Activated CD4-positive, alpha-beta memory T cell treated with anti-CD3 and anti-CD28 coated beads, Interleukin-2, amount 10 ng/mL, durations not matched to agents 7 days and 5 days (primary cell): ENCODE measurements around the gene CTH. TPM values are rescaled to one million over a fixed set of nuclear protein-coding genes. Genes with fewer than 3 reads are reported as not detected.

Source experiments
- CTCF ChIA-PET: fragments of 350-600 bp; sonication (Branson Sonifier 250); formaldehyde crosslinking; loops from one replicate; lab custom pipeline; 2021; ENCODE audit warnings: antibody characterized with exemption, inconsistent platforms; lab: Charles Lee
- POLR2A ChIA-PET: fragments of 350-600 bp; sonication (Branson Sonifier 250); formaldehyde crosslinking; loops from one replicate; lab custom pipeline; 2021; ENCODE audit warnings: antibody characterized with exemption; lab: Charles Lee
- DNase-seq: peaks from one replicate; pipeline ENCODE4 v3.0.0-alpha.2; 2020
- H3K27ac Mint-ChIP-seq: one replicate; pipeline ENCODE4 v1.8.0; 2021; ENCODE audit warnings: mild to moderate bottlenecking, mixed read lengths
- H3K27me3 Mint-ChIP-seq: one replicate; pipeline ENCODE4 v1.8.0; 2021; ENCODE audit warnings: mixed read lengths
- H3K36me3 Mint-ChIP-seq: one replicate; pipeline ENCODE4 v1.8.0; 2021; ENCODE audit warnings: low read depth, mixed read lengths
- H3K4me1 Mint-ChIP-seq: one replicate; pipeline ENCODE4 v1.8.0; 2021; ENCODE audit warnings: mixed read lengths
- H3K4me3 Mint-ChIP-seq: one replicate; pipeline ENCODE4 v1.8.0; 2021; ENCODE audit warnings: mild to moderate bottlenecking, mixed read lengths
- H3K9me3 Mint-ChIP-seq: one replicate; pipeline ENCODE4 v1.8.0; 2021; ENCODE audit warnings: mixed read lengths
- total RNA-seq, 2 experiments: library from RNA; stranded (reverse); gene quantifications; one replicate each; pipeline ENCODE4 v1.2.3, GENCODE V29; 2021

CTH gene
- total RNA-seq, 2 experiments from 2014 or later: 14.6 to 16.6 TPM

- H3K4me3 Mint-ChIP-seq: no peak overlapping the region
- CTCF ChIA-PET: no interaction called here
- H3K9me3 Mint-ChIP-seq: no peaks in the 10 kb centered on the region
- DNase-seq: no peak
- no peaks in the 10 kb centered on the region for H3K36me3 Mint-ChIP-seq
- POLR2A ChIA-PET: no interaction called here
- H3K27me3 Mint-ChIP-seq: peaks cover 27% of the 10 kb centered on the region
- no peak overlapping the region for H3K27ac Mint-ChIP-seq
- no peaks in the 10 kb centered on the region for H3K4me1 Mint-ChIP-seq
These were observed 25.6 kb upstream of the CTH start for GRCh38 chr1:70385477-70385876.

GRCh38 chr1:70386121-70386520, 24.9 kb upstream of the CTH start:
- Mint-ChIP-seq H3K9me3 (no peaks in the 10 kb centered on the region), H3K4me1 (no peaks in the 10 kb centered on the region), H3K4me3 (no peak overlapping the region), H3K27me3 (peaks cover 27% of the 10 kb centered on the region), H3K27ac (no peak overlapping the region), H3K36me3 (no peaks in the 10 kb centered on the region)
- ChIA-PET CTCF (no interaction called here), POLR2A (no interaction called here)
- no peak for DNase-seq

GRCh38 chr1:70387507-70387906, 23.6 kb upstream of the CTH start:
- DNase-seq: no peak
- Mint-ChIP-seq H3K4me1 (no peaks in the 10 kb centered on the region), H3K27ac (no peak overlapping the region), H3K27me3 (peaks cover 22% of the 10 kb centered on the region), H3K4me3 (no peak overlapping the region), H3K36me3 (no peaks in the 10 kb centered on the region), H3K9me3 (no peaks in the 10 kb centered on the region)
- POLR2A ChIA-PET: interaction anchor here (1.0 to 1.7 kb wide), 2 partner anchors 24 to 33 kb away, joined by 3 to 6 read pairs; partner anchors contain the start of genes ANKRD13C and CTH
- CTCF ChIA-PET: no interaction called here

GRCh38 chr1:70392626-70393025, 18.4 kb upstream of the CTH start:
- Mint-ChIP-seq H3K27ac (no peak overlapping the region), H3K36me3 (no peaks in the 10 kb centered on the region), H3K4me3 (no peak overlapping the region), H3K4me1 (no peaks in the 10 kb centered on the region), H3K27me3 (peaks cover 18% of the 10 kb centered on the region), H3K9me3 (no peaks in the 10 kb centered on the region)
- DNase-seq: no peak
- ChIA-PET POLR2A (no interaction called here), CTCF (no interaction called here)

- ChIA-PET CTCF (no interaction called here), POLR2A (interaction anchor here (1.0 to 2.1 kb wide), 2 partner anchors 14 to 42 kb away, joined by 4 to 6 read pairs; partner anchors contain the start of genes ANKRD13C and CTH)
- Mint-ChIP-seq H3K4me3 (no peak overlapping the region), H3K27ac (no peak overlapping the region), H3K9me3 (no peaks in the 10 kb centered on the region), H3K36me3 (no peaks in the 10 kb centered on the region), H3K4me1 (no peaks in the 10 kb centered on the region), H3K27me3 (peaks cover 12% of the 10 kb centered on the region)
- DNase-seq: no peak
These were observed 14.5 kb upstream of the CTH start for GRCh38 chr1:70396607-70397006.

- POLR2A ChIA-PET: interaction anchor here (1.0 to 2.1 kb wide), 2 partner anchors 14 to 43 kb away, joined by 4 to 6 read pairs; partner anchors contain the start of genes ANKRD13C and CTH
- Mint-ChIP-seq H3K9me3 (no peaks in the 10 kb centered on the region), H3K4me3 (no peak overlapping the region), H3K4me1 (no peaks in the 10 kb centered on the region), H3K36me3 (no peaks in the 10 kb centered on the region), H3K27me3 (peaks cover 12% of the 10 kb centered on the region), H3K27ac (no peak overlapping the region)
- no peak for DNase-seq
- CTCF ChIA-PET: no interaction called here
These were observed 14.1 kb upstream of the CTH start for GRCh38 chr1:70397013-70397412.

GRCh38 chr1:70400335-70400734, 10.7 kb upstream of the CTH start:
- no peak overlapping the region for H3K4me3 Mint-ChIP-seq
- H3K9me3 Mint-ChIP-seq: no peaks in the 10 kb centered on the region
- H3K4me1 Mint-ChIP-seq: no peaks in the 10 kb centered on the region
- ChIA-PET POLR2A (no interaction called here), CTCF (no interaction called here)
- no peak for DNase-seq
- H3K27me3 Mint-ChIP-seq: peaks cover 20% of the 10 kb centered on the region
- H3K27ac Mint-ChIP-seq: no peak overlapping the region
- no peaks in the 10 kb centered on the region for H3K36me3 Mint-ChIP-seq

- no peaks in the 10 kb centered on the region for H3K36me3 Mint-ChIP-seq
- H3K4me3 Mint-ChIP-seq: no peak overlapping the region
- POLR2A ChIA-PET: interaction anchor here (0.9 to 1.7 kb wide), 2 partner anchors 9 to 47 kb away, joined by 3 to 5 read pairs; partner anchors contain the start of genes ANKRD13C and CTH
- no peak for DNase-seq
- H3K27me3 Mint-ChIP-seq: peaks cover 18% of the 10 kb centered on the region
- CTCF ChIA-PET: no interaction called here
- H3K4me1 Mint-ChIP-seq: no peaks in the 10 kb centered on the region
- H3K27ac Mint-ChIP-seq: no peak overlapping the region
- H3K9me3 Mint-ChIP-seq: no peaks in the 10 kb centered on the region
These were observed 9.1 kb upstream of the CTH start for GRCh38 chr1:70401974-70402373.

GRCh38 chr1:70403759-70404158, 7.3 kb upstream of the CTH start:
- ChIA-PET POLR2A (no interaction called here), CTCF (no interaction called here)
- no peak for DNase-seq
- H3K27me3 Mint-ChIP-seq: peaks cover 12% of the 10 kb centered on the region
- no peaks in the 10 kb centered on the region for H3K4me1 Mint-ChIP-seq
- H3K36me3 Mint-ChIP-seq: no peaks in the 10 kb centered on the region
- no peaks in the 10 kb centered on the region for H3K9me3 Mint-ChIP-seq
- H3K27ac Mint-ChIP-seq: no peak overlapping the region
- no peak overlapping the region for H3K4me3 Mint-ChIP-seq

GRCh38 chr1:70405780-70406416, 5.2 kb upstream of the CTH start:
- Mint-ChIP-seq H3K4me1 (peaks cover 8% of the 10 kb centered on the region), H3K9me3 (no peaks in the 10 kb centered on the region), H3K27ac (no peak overlapping the region), H3K4me3 (no peak overlapping the region), H3K27me3 (peaks cover 11% of the 10 kb centered on the region), H3K36me3 (no peaks in the 10 kb centered on the region)
- DNase-seq: no peak
- POLR2A ChIA-PET: no interaction called here
- CTCF ChIA-PET: no interaction called here

- H3K4me3 Mint-ChIP-seq: no peak overlapping the region
- ChIA-PET POLR2A (interaction anchor here (7.0 kb wide), 1 partner anchor 56 kb away, joined by 182 read pairs; the partner anchor contains the start of gene ANKRD13C), CTCF (interaction anchor here (3.7 kb wide), 1 partner anchor 55 kb away, joined by 25 read pairs; the partner anchor contains the start of gene ANKRD13C)
- H3K9me3 Mint-ChIP-seq: no peaks in the 10 kb centered on the region
- peaks cover 22% of the 10 kb centered on the region for H3K4me1 Mint-ChIP-seq
- no peaks in the 10 kb centered on the region for H3K36me3 Mint-ChIP-seq
- no peak for DNase-seq
- peaks cover 11% of the 10 kb centered on the region for H3K27me3 Mint-ChIP-seq
- no peak overlapping the region for H3K27ac Mint-ChIP-seq
These were observed 1.9 kb upstream of the CTH start for GRCh38 chr1:70409136-70409535.

GRCh38 chr1:70411360-70411844, 334 bp downstream of the CTH start:
- Mint-ChIP-seq H3K27me3 (peaks cover 4% of the 10 kb centered on the region), H3K27ac (peak overlapping the region; percentile 84), H3K9me3 (no peaks in the 10 kb centered on the region), H3K4me1 (peaks cover 26% of the 10 kb centered on the region), H3K4me3 (peak overlapping the region; percentile 84), H3K36me3 (no peaks in the 10 kb centered on the region)
- DNase-seq: no peak
- POLR2A ChIA-PET: interaction anchor here (0.6 to 7.0 kb wide), 19 partner anchors 9 to 669 kb away, joined by 3 to 182 read pairs (median 5); partner anchors contain the start of genes ANKRD13C, LRRC40, SRSF11 and ZRANB2
- CTCF ChIA-PET: interaction anchor here (0.8 to 3.7 kb wide), 2 partner anchors 57 to 96 kb away, joined by 3 to 25 read pairs; partner anchors contain the start of gene ANKRD13C

GRCh38 chr1:70415882-70416281, 4.8 kb downstream of the CTH start:
- Mint-ChIP-seq H3K27me3 (no peaks in the 10 kb centered on the region), H3K4me1 (peaks cover 18% of the 10 kb centered on the region), H3K4me3 (no peak overlapping the region), H3K36me3 (peaks cover 2% of the 10 kb centered on the region), H3K27ac (no peak overlapping the region), H3K9me3 (no peaks in the 10 kb centered on the region)
- DNase-seq: no peak
- ChIA-PET POLR2A (interaction anchor here (7.0 kb wide), 1 partner anchor 63 kb away, joined by 182 read pairs; the partner anchor contains the start of gene ANKRD13C), CTCF (interaction anchor here (1.2 kb wide), 1 partner anchor 109 kb away, joined by 4 read pairs; no protein-coding TSS in a partner anchor)
